WI38 (cell line): Measurements from ENCODE around the gene RGS5.

Experiments
- H3K4me3 ChIP-seq: 2 replicates; pipeline ENCODE4 v1.5.1; 2011; ENCODE audit warnings: low read depth, mild to moderate bottlenecking, control low read depth, low read length
- CTCF ChIP-seq: IDR thresholded peaks from 2 replicates; pipeline ENCODE4 v1.5.1; 2012; ENCODE audit warnings: low read depth, mild to moderate bottlenecking, control low read depth, low read length

Gene RGS5

GRCh38 chr1:163182330-163182949 is 20.3 kb downstream of the RGS5 start:
- no peak for TF ChIP-seq CTCF
- H3K4me3 ChIP-seq: no peak overlapping the region

- TF ChIP-seq CTCF: no peak
- no peak overlapping the region for H3K4me3 ChIP-seq
Observed at GRCh38 chr1:163178628-163179027, 24.1 kb downstream of the RGS5 start.

- TF ChIP-seq CTCF: no peak
Observed at GRCh38 chr1:163176797-163177196, 25.9 kb downstream of the RGS5 start.

GRCh38 chr1:163174524-163175437 is 27.9 kb downstream of the RGS5 start:
- no peak overlapping the region for H3K4me3 ChIP-seq
- peak; percentile 84 for TF ChIP-seq CTCF

More at GRCh38 chr1:163176797-163177196, 25.9 kb downstream of the RGS5 start:
- H3K4me3 ChIP-seq: no peak overlapping the region

GRCh38 chr1:163173121-163173520 is 29.6 kb downstream of the RGS5 start:
- no peak for TF ChIP-seq CTCF

GRCh38 chr1:163172596-163172995 is 30.1 kb downstream of the RGS5 start:
- H3K4me3 ChIP-seq: no peak overlapping the region
- TF ChIP-seq CTCF: no peak

More at GRCh38 chr1:163173121-163173520, 29.6 kb downstream of the RGS5 start:
- H3K4me3 ChIP-seq: no peak overlapping the region

GRCh38 chr1:163171826-163172225 is 30.9 kb downstream of the RGS5 start:
- H3K4me3 ChIP-seq: no peak overlapping the region
- no peak for TF ChIP-seq CTCF
